SIG-M5 treated with dmso at 0.1 percent for 504 hours (cell line): ENCODE data around the gene SLC22A23.

Experiments used
- DNase-seq: peaks from one replicate; lab custom pipeline; 2025; ENCODE audit not compliant: unreplicated experiment; lab: John Stamatoyannopoulos, UW

Gene SLC22A23

GRCh38 chr6:3372184-3372846 lies 84.5 kb downstream of the SLC22A23 start:
- DNase-seq, result no peak

- DNase-seq, result no peak
Measured at GRCh38 chr6:3371222-3371949, 85.5 kb downstream of the SLC22A23 start.

- no peak for DNase-seq
Measured at GRCh38 chr6:3370361-3371221, 86.3 kb downstream of the SLC22A23 start.

- no peak for DNase-seq
Measured at GRCh38 chr6:3369985-3370360, 86.9 kb downstream of the SLC22A23 start.

GRCh38 chr6:3368685-3369084 lies 88.2 kb downstream of the SLC22A23 start:
- DNase-seq, result no peak

GRCh38 chr6:3367630-3368029 lies 89.2 kb downstream of the SLC22A23 start:
- no peak for DNase-seq

- no peak for DNase-seq
Measured at GRCh38 chr6:3366596-3367413, 90.0 kb downstream of the SLC22A23 start.

GRCh38 chr6:3364391-3364790 lies 92.5 kb downstream of the SLC22A23 start:
- no peak for DNase-seq

- DNase-seq, result peak; percentile 25
Measured at GRCh38 chr6:3363296-3364025, 93.4 kb downstream of the SLC22A23 start.

- no peak for DNase-seq
Measured at GRCh38 chr6:3361312-3362037, 95.4 kb downstream of the SLC22A23 start.

- DNase-seq, result no peak
Measured at GRCh38 chr6:3360727-3361045, 96.2 kb downstream of the SLC22A23 start.

- no peak for DNase-seq
Measured at GRCh38 chr6:3359973-3360726, 96.7 kb downstream of the SLC22A23 start.

- no peak for DNase-seq
Measured at GRCh38 chr6:3359101-3359752, 97.6 kb downstream of the SLC22A23 start.

GRCh38 chr6:3358413-3359100 lies 98.3 kb downstream of the SLC22A23 start:
- DNase-seq, result no peak

- DNase-seq, result no peak
Measured at GRCh38 chr6:3357678-3358077, 99.2 kb downstream of the SLC22A23 start.

- DNase-seq, result no peak
Measured at GRCh38 chr6:3356824-3357420, 99.9 kb downstream of the SLC22A23 start.

GRCh38 chr6:3356056-3356823 lies 100.6 kb downstream of the SLC22A23 start:
- DNase-seq, result peak; percentile 81
